Measurements from ENCODE around the gene GRK1. TPM values are rescaled to one million over a fixed set of nuclear protein-coding genes. Genes with fewer than 3 reads are reported as not detected.

Gene GRK1
- total and polyA plus RNA-seq, 2 of the 4 experiments (the other 2 are of a cell fraction), result not detected

DNA sequence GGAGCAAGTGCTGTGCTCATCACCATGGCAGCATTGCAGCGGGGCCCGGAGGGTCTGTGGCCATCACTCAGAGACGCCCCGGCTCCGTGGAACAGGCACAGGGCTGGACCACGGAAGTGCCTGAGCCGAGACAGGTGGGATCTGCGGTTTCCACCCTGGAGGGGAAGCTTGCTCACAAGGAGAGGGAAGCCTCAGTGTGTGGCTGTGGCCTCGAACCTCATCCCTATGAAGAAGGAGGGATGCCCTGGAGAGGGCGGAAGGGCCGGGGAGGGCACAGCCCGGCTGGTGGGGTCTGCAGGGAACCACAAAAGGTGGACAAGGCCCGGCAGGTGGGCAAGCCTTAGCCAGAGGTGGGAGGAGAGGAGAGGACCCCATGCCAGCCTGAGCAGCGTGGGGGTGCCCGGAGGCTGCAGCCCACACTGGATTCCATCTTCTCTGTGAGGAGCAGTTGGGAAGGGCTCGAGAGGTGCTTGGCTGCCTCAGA lies 61.6 kb downstream of the GRK1 start:
- Histone ChIP-seq H2BK15ac (ENCODE audit: low read depth, low read length) (no peak overlapping the region), H2BK20ac (ENCODE audit: low read depth, low read length) (no peak overlapping the region), H2AK5ac (ENCODE audit: low read depth, low read length) (no peak overlapping the region), H4K5ac (ENCODE audit: low read depth, low read length) (no peak overlapping the region), H3K27ac (ENCODE audit: insufficient read depth, low read length) (no peak overlapping the region), H3K4me1 (ENCODE audit: control insufficient read depth, insufficient read depth, low read length) (no peaks in the 10 kb centered on the region; the same call in none of the 2 replicates), H3K4me2 (ENCODE audit: low read depth, low read length) (no peak overlapping the region), H3K9me3 (ENCODE audit: control insufficient read depth, insufficient read depth, low read length) (peaks cover 2% of the 10 kb centered on the region; the same call in 1 of the 2 replicates), H4K20me1 (ENCODE audit: insufficient read depth, low read length) (0 out of 2 replicates have a peak, but pooled peaks cover 3% of the 10 kb centered on the region), H2BK120ac (ENCODE audit: low read depth, low read length) (no peak overlapping the region), H3K27me3 (ENCODE audit: control insufficient read depth, insufficient read depth, low read length) (peaks cover 38% of the 10 kb centered on the region), H3K18ac (ENCODE audit: low read depth, low read length) (no peak overlapping the region), H2AK9ac (replicated peaks; ENCODE audit: low read depth, low read length, poor library complexity) (no peak overlapping the region), H3K79me1 (ENCODE audit: low read depth in 1 of 2, low read length in 2 of 2) (no peaks in the 10 kb centered on the region), H3K56ac (ENCODE audit: extremely low read depth, insufficient read depth, low read length) (no peak overlapping the region), H3K4ac (ENCODE audit: low read depth, low read length) (no peak overlapping the region), H3K36me3 (ENCODE audit: control insufficient read depth, insufficient read depth, low read length) (no peaks in the 10 kb centered on the region), H3K23ac (ENCODE audit: low read depth, low read length) (no peak overlapping the region), H3K4me3 (ENCODE audit: insufficient read depth, low read depth, low read length) (no peak overlapping the region), H2AFZ (replicated peaks; ENCODE audit: low read length, poor library complexity) (peak overlapping the region; percentile 32), H3K9me1 (ENCODE audit: insufficient read depth, low read length) (peaks cover 2% of the 10 kb centered on the region; the same call in 1 of the 2 replicates), H4K91ac (ENCODE audit: insufficient read depth, low read depth, low read length) (no peak overlapping the region), H3K9ac (ENCODE audit: low read depth, low read length) (no peak overlapping the region), H3K14ac (replicated peaks; ENCODE audit: low read depth, low read length) (no peak overlapping the region), H4K8ac (ENCODE audit: low read depth in 2 of 2, low read length in 2 of 2) (no peak overlapping the region), H2BK5ac (ENCODE audit: low read depth, low read length, poor library complexity, severe bottlenecking) (no peak overlapping the region)
- in situ Hi-C loops (cut with MboI; ENCODE audit: low sequenced_read_pairs), result no loop called here
- intact Hi-C loops (cut with micrococcal nuclease), result no loop called here
- dilution Hi-C loops (cut with HindIII; ENCODE audit: low sequenced_read_pairs, unreplicated experiment), result no loop called here
- ATAC-seq (ENCODE audit: low read depth) (no peak), DNase-seq (no peak)
- no peak for TF ChIP-seq CEBPB (IDR thresholded peaks at IDR 0.05; ENCODE audit: low read depth, low read length)
- TF ChIP-seq, protein P1, sequence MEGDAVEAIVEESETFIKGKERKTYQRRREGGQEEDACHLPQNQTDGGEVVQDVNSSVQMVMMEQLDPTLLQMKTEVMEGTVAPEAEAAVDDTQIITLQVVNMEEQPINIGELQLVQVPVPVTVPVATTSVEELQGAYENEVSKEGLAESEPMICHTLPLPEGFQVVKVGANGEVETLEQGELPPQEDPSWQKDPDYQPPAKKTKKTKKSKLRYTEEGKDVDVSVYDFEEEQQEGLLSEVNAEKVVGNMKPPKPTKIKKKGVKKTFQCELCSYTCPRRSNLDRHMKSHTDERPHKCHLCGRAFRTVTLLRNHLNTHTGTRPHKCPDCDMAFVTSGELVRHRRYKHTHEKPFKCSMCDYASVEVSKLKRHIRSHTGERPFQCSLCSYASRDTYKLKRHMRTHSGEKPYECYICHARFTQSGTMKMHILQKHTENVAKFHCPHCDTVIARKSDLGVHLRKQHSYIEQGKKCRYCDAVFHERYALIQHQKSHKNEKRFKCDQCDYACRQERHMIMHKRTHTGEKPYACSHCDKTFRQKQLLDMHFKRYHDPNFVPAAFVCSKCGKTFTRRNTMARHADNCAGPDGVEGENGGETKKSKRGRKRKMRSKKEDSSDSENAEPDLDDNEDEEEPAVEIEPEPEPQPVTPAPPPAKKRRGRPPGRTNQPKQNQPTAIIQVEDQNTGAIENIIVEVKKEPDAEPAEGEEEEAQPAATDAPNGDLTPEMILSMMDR (conservative IDR thresholded peaks at IDR 0.05; ENCODE audit: low read depth, low read length), result no peak
- CTCF ChIA-PET, result no interaction called here
- 92% methylated on average over 12 of the region's 16 CpGs; no CpG with 5 or more reads in 1 of the 2 experiments for WGBS, 2 experiments (ENCODE audit: extremely low coverage in 2 of 2, insufficient read length in 1 of 2)
- BruUV-seq (replicated peaks), result no TSS peak
- POLR2A ChIA-PET (ENCODE audit: unreplicated experiment), result no interaction called here

Measured in IMR-90 (cell line).